Dermis blood vessel endothelial cell (primary cell): ENCODE measurements around the gene OXCT2. TPM values are rescaled to one million over a fixed set of nuclear protein-coding genes. Genes with fewer than 3 reads are reported as not detected.
"Not testable (repeated sequence)": the region's sequence is repeated elsewhere in the genome, so short reads cannot be mapped to it uniquely, and the experiment has no call there.

ENCODE experiments used
- DNase-seq: peaks from one replicate; pipeline ENCODE4 v3.0.0; 2010
- total RNA-seq: library from RNA; depleted of rRNA; stranded (reverse); fragments of >200 nt; gene quantifications from 2 replicates; pipeline ENCODE4 v1.2.3, GENCODE V29; 2014

OXCT2 gene
- 2.9 and 7.0 TPM in 2 replicates for total RNA-seq

GRCh38 chr1:39771022-39771532 lies at the start of gene OXCT2:
TSS of gene OXCT2 (minus strand) at chr1:39771348. CDS start at chr1:39771255, 93 bp downstream.
- not testable (repeated sequence) for DNase-seq

- DNase-seq = no peak
Measured at GRCh38 chr1:39819091-39819812, 48.1 kb upstream of the OXCT2 start.

GRCh38 chr1:39818482-39818881 lies 47.3 kb upstream of the OXCT2 start:
- DNase-seq = no peak

GRCh38 chr1:39817091-39817932 lies 46.2 kb upstream of the OXCT2 start:
- DNase-seq = not testable (repeated sequence)

GRCh38 chr1:39816415-39817090 lies 45.4 kb upstream of the OXCT2 start:
- DNase-seq = peak; percentile 84

GRCh38 chr1:39812913-39813312 lies 41.8 kb upstream of the OXCT2 start:
- DNase-seq = no peak

- DNase-seq = no peak
Measured at GRCh38 chr1:39808784-39809517, 37.8 kb upstream of the OXCT2 start.

- no peak for DNase-seq
Measured at GRCh38 chr1:39805385-39805784, 34.2 kb upstream of the OXCT2 start.

GRCh38 chr1:39802496-39803260 lies 31.5 kb upstream of the OXCT2 start:
- DNase-seq = no peak

GRCh38 chr1:39800471-39800835 lies 29.3 kb upstream of the OXCT2 start:
- DNase-seq = no peak

GRCh38 chr1:39799770-39800470 lies 28.8 kb upstream of the OXCT2 start:
- peak; percentile 66 for DNase-seq

GRCh38 chr1:39798859-39799769 lies 28.0 kb upstream of the OXCT2 start:
- DNase-seq = peak; percentile 59

- DNase-seq = no peak
Measured at GRCh38 chr1:39795651-39796050, 24.5 kb upstream of the OXCT2 start.

- DNase-seq = no peak
Measured at GRCh38 chr1:39791838-39792237, 20.7 kb upstream of the OXCT2 start.

GRCh38 chr1:39789571-39790110 lies 18.5 kb upstream of the OXCT2 start:
- no peak for DNase-seq

- DNase-seq = peak; percentile 18
Measured at GRCh38 chr1:39788758-39789570, 17.8 kb upstream of the OXCT2 start, which contains the start of gene BMP8B. TSS of gene BMP8B (minus strand) at chr1:39788865. CDS start at chr1:39788485, 380 bp downstream.

GRCh38 chr1:39788426-39788757 lies 17.2 kb upstream of the OXCT2 start:
- DNase-seq = no peak

- DNase-seq = not testable (repeated sequence)
Measured at GRCh38 chr1:39787964-39788363, 16.8 kb upstream of the OXCT2 start.

GRCh38 chr1:39787468-39787867 lies 16.3 kb upstream of the OXCT2 start:
- no peak for DNase-seq
